Adipocyte (in vitro differentiated cells): Measurements from ENCODE around the gene DENND1A.

Experiments used
- DNase-seq: peaks from one replicate; pipeline ENCODE4 v3.0.0-alpha.2; 2015; ENCODE audit warnings: low read depth
- H3K27me3 ChIP-seq: replicated peaks from 2 replicates; pipeline ENCODE4 v1.7.0; 2013; ENCODE audit warnings: mild to moderate bottlenecking, low read length, moderate library complexity; ENCODE audit not compliant: control insufficient read depth, insufficient read depth
- H3K36me3 ChIP-seq: 2 replicates; pipeline ENCODE4 v1.7.0; 2013; ENCODE audit warnings: low read length, mild to moderate bottlenecking, moderate library complexity; ENCODE audit not compliant: control insufficient read depth, insufficient read depth, severe bottlenecking
- H3K4me1 ChIP-seq: 2 replicates; pipeline ENCODE4 v1.7.0; 2013; ENCODE audit warnings: mild to moderate bottlenecking, low read length, moderate library complexity; ENCODE audit not compliant: control insufficient read depth, insufficient read depth
- H3K4me3 ChIP-seq: 2 replicates; pipeline ENCODE4 v1.7.0; 2013; ENCODE audit warnings: mild to moderate bottlenecking, low read length, moderate library complexity
- H3K9ac ChIP-seq: 2 replicates; pipeline ENCODE4 v1.7.0; 2013; ENCODE audit warnings: mild to moderate bottlenecking, low read length, moderate library complexity
- H3K9me3 ChIP-seq: 2 replicates; pipeline ENCODE4 v1.7.0; 2013; ENCODE audit warnings: mild to moderate bottlenecking, low read length, moderate library complexity; ENCODE audit not compliant: control insufficient read depth

Gene DENND1A

DNA sequence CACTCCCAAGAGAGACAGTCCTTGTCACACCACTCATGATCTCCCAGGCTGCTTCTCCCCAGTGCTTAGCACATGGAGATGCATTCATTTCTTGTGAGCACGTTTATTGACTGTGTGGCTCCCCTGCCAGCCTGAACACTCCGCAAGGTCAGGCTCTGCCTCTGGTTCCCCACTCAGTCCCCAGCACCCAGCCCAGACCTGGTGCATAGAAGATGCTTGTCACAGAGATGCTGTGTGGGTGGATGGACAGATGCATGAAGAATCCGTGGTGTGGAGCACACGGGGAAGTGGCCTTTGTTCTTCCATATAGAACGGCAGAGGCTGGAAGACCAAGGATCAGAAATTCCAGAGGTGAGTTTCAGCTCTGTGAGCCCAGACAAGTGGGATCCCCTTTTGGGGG, 587.7 kb downstream of the DENND1A start:
- no peak overlapping the region for H3K4me3 ChIP-seq
- H3K9me3 ChIP-seq: no peaks in the 10 kb centered on the region
- peaks cover 27% of the 10 kb centered on the region for H3K27me3 ChIP-seq
- H3K36me3 ChIP-seq: no peaks in the 10 kb centered on the region
- H3K4me1 ChIP-seq: peaks cover 7% of the 10 kb centered on the region
- no peak for DNase-seq
- H3K9ac ChIP-seq: no peak overlapping the region

DNA sequence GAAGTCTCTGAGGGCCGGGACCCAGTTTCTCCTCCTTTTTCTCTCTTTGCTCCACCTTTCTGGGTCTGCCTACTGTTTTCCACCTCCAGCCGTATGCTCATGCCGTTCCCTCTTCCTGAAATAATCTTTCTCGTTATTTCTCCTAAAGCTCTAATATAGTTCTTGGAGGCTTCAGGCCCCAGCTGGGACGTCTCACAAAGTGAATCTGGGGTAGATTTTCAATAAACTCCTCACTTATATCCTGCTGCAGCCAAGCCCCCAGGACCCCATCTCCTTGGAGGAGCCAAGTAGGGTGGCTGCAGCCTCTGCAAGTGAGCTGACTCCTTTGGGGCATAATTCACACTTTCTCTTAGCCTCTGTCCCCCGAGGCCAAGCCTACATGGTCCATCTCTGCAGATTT, 588.1 kb downstream of the DENND1A start:
- Histone ChIP-seq H3K36me3 (no peaks in the 10 kb centered on the region), H3K4me3 (no peak overlapping the region), H3K4me1 (peaks cover 7% of the 10 kb centered on the region), H3K9me3 (no peaks in the 10 kb centered on the region), H3K9ac (no peak overlapping the region), H3K27me3 (peaks cover 27% of the 10 kb centered on the region)
- no peak for DNase-seq

DNA sequence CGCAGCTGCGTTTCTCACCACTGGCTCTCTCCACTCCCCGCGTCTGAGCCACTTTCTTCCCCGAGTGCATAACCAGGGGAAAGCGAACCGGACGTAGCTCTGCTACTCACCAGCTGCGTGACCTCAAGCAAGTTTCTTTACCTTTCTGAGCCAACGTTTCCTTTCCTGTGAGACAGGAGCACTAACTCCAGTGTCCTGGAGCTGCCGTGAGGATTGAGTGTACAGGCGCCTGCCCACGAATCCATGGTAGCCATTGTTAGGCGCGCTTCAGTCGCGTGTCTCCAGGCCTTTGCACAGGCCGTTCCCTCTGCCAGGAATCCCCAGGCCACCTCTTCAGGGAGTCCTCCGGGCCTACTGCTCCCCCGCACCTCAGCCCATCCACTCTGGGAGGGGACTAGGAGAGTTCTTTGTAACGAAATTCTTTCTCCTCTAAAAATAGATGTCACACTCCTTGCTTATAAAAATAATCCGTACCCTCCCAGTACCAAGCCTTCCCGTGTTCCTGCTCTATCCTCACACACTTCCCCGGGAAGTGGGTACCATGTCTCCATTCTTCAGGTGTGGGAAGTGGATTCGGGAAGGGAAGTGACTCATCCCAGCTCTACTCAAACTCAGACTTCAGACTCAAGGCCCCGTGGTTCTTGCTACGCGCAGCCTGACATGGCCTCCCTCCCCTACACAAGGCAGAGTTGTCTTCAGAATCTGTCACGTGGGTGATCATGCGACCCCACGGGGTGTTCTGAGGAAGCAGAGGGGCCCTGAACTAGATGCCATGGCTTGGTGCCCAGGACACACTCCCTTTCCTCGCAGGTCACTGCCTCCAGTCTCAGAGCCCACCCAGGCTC, 590.0 kb downstream of the DENND1A start:
- no peaks in the 10 kb centered on the region for H3K9me3 ChIP-seq
- peaks cover 22% of the 10 kb centered on the region for H3K4me1 ChIP-seq
- H3K27me3 ChIP-seq: peaks cover 27% of the 10 kb centered on the region
- H3K9ac ChIP-seq: no peak overlapping the region
- no peak for DNase-seq
- no peak overlapping the region for H3K4me3 ChIP-seq
- H3K36me3 ChIP-seq: no peaks in the 10 kb centered on the region

DNA sequence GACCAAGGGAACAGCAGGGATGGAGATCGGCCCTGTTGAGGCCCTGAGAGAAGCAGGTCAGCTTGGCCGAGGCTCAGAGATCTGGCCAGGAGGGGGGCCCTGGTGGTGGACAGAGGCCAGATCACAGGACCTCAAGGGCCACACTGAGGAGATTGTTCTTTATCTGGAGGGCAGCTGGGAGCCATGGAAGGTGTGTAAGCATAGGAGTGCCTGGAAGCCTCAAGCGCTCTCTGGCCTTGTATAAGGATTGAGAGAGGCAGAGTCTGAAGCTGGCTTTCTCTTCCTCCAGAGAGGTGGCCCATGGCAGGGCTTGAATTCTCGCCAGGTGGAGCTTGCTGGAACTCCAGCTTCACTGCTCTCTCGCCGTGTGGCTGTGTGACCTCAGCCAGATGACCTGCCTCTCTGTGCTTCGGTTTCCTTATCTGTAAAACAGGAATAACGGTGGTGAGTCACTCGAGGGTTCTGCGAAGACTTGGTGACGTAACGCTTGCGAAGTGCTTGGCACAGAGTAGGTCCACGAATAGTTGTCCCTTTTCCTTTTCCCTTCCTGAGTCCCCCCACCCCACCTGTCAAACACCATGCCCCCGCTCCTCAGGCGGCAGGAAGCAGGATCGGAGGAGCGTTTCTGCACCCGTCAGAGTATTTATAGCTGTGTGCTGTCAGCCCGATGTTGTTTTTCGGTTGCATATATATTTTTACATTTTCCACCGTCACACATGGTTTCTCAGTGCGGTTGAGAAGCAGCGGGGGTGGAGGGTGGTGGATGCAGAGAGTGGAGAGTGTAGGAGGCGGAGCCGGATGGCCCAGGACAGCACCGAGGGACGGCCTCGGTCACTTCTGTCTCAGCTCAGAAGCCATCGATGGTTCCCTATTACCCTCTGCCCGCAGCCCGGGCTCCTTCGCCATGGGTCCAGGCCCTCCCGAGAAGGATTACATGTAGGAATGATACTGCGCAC, 590.9 kb downstream of the DENND1A start:
- Histone ChIP-seq H3K4me3 (no peak overlapping the region), H3K9me3 (no peaks in the 10 kb centered on the region), H3K4me1 (peaks cover 22% of the 10 kb centered on the region), H3K27me3 (peaks cover 27% of the 10 kb centered on the region), H3K9ac (no peak overlapping the region), H3K36me3 (no peaks in the 10 kb centered on the region)
- DNase-seq: no peak

DNA sequence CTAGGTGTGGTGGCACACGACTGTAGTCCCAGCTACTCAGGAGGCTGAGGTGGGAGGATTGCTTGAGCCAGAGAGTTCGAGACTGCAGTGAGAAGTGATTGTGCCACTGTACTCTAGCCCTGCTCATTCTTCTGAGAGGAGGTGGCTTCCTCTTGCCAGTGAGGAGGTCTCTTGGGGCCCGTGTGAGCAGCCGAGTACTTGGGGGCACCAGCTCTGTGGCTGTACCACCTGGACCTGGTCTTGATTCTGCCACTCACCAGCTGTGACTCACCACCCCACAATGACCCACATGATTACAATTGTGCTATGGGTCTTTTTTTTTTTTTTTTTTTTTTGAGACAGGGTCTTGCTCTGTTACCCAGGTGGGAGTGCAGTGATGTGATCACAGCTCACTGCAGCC, 592.0 kb downstream of the DENND1A start:
- Histone ChIP-seq H3K4me1 (peaks cover 15% of the 10 kb centered on the region), H3K9me3 (no peaks in the 10 kb centered on the region), H3K27me3 (peaks cover 27% of the 10 kb centered on the region), H3K4me3 (no peak overlapping the region), H3K36me3 (no peaks in the 10 kb centered on the region), H3K9ac (no peak overlapping the region)
- no peak for DNase-seq

DNA sequence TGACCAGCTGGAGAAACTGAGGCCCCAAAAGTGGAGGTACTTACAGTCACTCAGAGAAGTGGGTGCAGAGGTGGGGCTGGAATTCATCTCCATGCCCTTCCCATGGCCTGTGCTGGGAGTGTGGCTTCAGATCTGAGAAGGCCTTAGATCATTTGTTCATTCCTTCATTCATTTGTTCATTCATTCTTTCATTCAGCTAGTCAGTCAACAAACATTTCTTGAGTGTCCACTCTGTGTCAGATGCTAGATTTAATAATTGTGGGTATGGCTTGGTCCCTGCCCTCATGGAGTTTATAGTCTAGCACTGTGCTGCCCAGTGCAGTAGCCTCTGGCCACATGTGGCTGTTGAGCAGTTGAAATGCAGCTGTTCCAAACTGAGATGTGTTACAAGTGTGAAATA, 593.0 kb downstream of the DENND1A start:
- no peak overlapping the region for H3K4me3 ChIP-seq
- H3K9ac ChIP-seq: no peak overlapping the region
- H3K9me3 ChIP-seq: no peaks in the 10 kb centered on the region
- H3K27me3 ChIP-seq: peaks cover 27% of the 10 kb centered on the region
- DNase-seq: no peak
- no peaks in the 10 kb centered on the region for H3K36me3 ChIP-seq
- H3K4me1 ChIP-seq: peaks cover 15% of the 10 kb centered on the region

DNA sequence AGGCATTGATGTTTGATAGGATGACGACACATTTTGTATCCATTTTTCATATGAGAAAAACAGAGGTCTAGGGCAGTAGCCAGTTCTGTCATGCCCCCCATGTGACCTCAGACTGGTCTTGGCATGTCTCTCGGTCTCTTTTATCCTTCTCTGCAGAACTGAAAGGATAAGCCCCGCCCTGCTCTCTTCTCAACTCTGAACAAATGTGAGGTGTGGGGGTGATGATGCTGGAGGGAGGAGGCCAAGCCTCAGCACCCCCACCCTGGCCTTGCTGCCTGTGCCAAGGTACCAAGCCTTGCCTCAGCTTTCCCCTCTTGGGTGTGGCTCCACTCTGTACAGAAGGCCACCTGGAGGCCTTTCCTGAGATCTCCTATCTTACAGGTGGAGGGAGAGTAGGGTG, 593.5 kb downstream of the DENND1A start:
- Histone ChIP-seq H3K9me3 (no peaks in the 10 kb centered on the region), H3K4me3 (no peak overlapping the region), H3K27me3 (peaks cover 24% of the 10 kb centered on the region), H3K4me1 (peaks cover 15% of the 10 kb centered on the region), H3K9ac (no peak overlapping the region), H3K36me3 (no peaks in the 10 kb centered on the region)
- no peak for DNase-seq

DNA sequence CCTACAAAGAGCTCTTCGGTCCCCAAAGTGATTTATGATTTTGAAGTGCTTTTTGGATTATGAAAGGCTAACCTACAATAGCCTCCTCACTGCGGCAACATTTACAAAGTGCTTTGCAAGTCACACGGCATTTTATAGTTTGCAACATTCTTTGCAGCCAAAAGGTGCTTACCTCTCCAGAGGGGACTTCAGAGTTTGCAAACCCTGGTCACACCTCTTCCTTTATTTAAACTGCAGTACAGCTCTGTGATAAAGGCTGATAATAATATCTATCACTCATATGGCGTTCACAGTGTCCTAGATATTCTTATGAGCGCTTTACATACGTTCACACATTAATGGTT, 594.0 kb downstream of the DENND1A start:
- Histone ChIP-seq H3K4me3 (peak overlapping the region; percentile 48), H3K4me1 (peaks cover 15% of the 10 kb centered on the region), H3K27me3 (peaks cover 19% of the 10 kb centered on the region), H3K9me3 (no peaks in the 10 kb centered on the region), H3K36me3 (no peaks in the 10 kb centered on the region), H3K9ac (peak overlapping the region; percentile 56)
- DNase-seq: no peak

DNA sequence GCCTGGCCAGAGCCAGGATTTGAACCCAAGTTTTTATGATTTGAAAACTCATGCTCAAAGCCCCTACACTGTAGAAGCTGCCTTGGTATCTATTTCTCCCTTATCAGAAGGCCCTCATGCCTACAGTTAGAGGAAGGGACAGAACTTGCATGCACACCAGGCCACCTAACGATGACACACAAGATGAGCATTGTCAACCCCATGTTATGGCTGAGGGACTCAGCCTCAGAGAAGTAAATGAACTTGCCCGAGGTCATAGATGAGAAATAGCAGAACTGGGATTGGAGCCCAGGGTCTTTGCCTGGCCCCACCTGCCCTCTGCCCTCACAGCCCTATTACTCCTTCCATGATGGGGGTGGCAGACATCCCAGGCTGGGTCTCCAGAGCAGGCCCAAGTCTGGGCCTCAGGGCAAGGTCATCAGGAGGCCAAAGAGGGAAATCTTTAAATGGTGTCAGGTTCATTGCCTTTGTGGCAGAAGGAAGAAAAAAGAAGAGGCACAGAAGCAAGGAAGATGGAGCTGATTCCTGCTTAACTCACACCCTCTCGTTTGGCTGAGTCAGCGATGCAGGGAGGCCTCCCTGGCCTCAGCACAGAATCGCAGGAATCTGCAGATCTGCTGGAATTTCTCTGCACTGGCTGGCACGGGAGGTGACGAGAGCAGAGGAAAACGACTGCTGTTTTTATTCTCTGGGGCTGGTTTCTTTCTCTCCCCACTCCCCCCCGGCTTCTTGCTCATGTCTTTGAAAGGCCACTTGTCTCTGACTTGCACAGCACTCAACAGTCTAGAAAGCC, 594.5 kb downstream of the DENND1A start:
- peak; percentile 87 for DNase-seq
- Histone ChIP-seq H3K4me1 (peaks cover 15% of the 10 kb centered on the region), H3K27me3 (peaks cover 19% of the 10 kb centered on the region), H3K9me3 (no peaks in the 10 kb centered on the region), H3K4me3 (peak overlapping the region; percentile 48), H3K9ac (peak overlapping the region; percentile 56), H3K36me3 (no peaks in the 10 kb centered on the region)

DNA sequence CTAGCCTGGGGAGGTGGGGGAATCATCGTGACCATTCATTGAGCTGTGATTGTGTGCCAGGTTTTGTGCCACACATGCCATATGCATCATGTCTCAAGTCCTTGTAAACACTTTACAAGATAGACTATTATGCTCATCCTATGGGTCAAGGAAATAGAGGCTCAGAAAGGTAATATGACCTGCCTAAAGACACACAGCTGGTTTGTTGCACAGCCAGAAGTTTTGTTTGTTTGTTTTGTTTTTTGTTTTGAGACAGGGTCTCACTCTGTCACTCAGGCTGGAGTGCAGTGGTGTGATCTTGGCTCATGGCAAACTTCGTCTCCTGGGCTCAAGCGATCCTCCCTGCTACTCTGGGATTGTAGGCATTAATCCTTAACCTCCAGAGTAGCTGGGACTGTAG, 595.3 kb downstream of the DENND1A start:
- DNase-seq: no peak
- Histone ChIP-seq H3K9me3 (no peaks in the 10 kb centered on the region), H3K4me1 (peaks cover 15% of the 10 kb centered on the region), H3K4me3 (no peak overlapping the region), H3K9ac (no peak overlapping the region), H3K36me3 (no peaks in the 10 kb centered on the region), H3K27me3 (peaks cover 19% of the 10 kb centered on the region)
